AG04450 (cell line): ENCODE results near the gene EID2. TPM values are rescaled to one million over a fixed set of nuclear protein-coding genes. Genes with fewer than 3 reads are reported as not detected.

Experiments
- CTCF ChIA-PET: fragments of 300-600, 350-600 bp; formaldehyde crosslinking; extraction: SDS; loops from one replicate; lab custom pipeline; 2022; ENCODE audit warnings: antibody characterized with exemption, inconsistent platforms; lab: Charles Lee
- POLR2A ChIA-PET: fragments of 350-600 bp; formaldehyde crosslinking; extraction: SDS; loops from one replicate; lab custom pipeline; 2021; ENCODE audit warnings: antibody characterized with exemption, inconsistent platforms; lab: Yijun Ruan, JAX
- DNase-seq: peaks from one replicate; pipeline ENCODE4 v3.0.0-alpha.2; 2011; ENCODE audit warnings: low read depth, low spot score
- H3K27ac ChIP-seq: one replicate; pipeline ENCODE4 v1.5.1; 2012; ENCODE audit warnings: low read depth, low read length, control low read depth
- H3K27me3 ChIP-seq: one replicate; pipeline ENCODE4 v1.6.0; 2012; ENCODE audit warnings: low read length; ENCODE audit not compliant: control insufficient read depth, insufficient read depth
- H3K4me3 ChIP-seq: 2 replicates; pipeline ENCODE4 v1.5.1; 2011; ENCODE audit warnings: mild to moderate bottlenecking, low read depth, low read length, control low read depth
- H3K9me3 ChIP-seq: 2 replicates; pipeline ENCODE4 v1.5.1; 2012; ENCODE audit warnings: low read length; ENCODE audit not compliant: control insufficient read depth, insufficient read depth
- CTCF ChIP-seq: IDR thresholded peaks from 2 replicates; pipeline ENCODE4 v1.5.1; 2011; ENCODE audit warnings: low read depth, low read length, control low read depth, inconsistent platforms
- polyA plus RNA-seq: library from polyadenylated mRNA; depleted of rRNA; stranded (reverse); fragments of >200 nt; gene quantifications from 2 replicates; pipeline ENCODE4 v1.2.3, GENCODE V29; 2011; rRNA removed
- small RNA-seq: library from RNA; depleted of rRNA; stranded (forward); fragments of <200 nt; gene quantifications from one replicate; pipeline ENCODE3, GENCODE V24; 2012; ENCODE audit warnings: low read depth; ENCODE audit not compliant: insufficient read length

Gene EID2
- polyA plus RNA-seq, 1 experiment: 11.5 TPM

- Histone ChIP-seq H3K27ac (no peak overlapping the region), H3K4me3 (no peak overlapping the region), H3K9me3 (no peaks in the 10 kb centered on the region), H3K27me3 (peaks cover 21% of the 10 kb centered on the region)
- DNase-seq: no peak
- no peak for TF ChIP-seq CTCF
- CTCF ChIA-PET: interaction anchor here (0.6 kb wide), 1 partner anchor 9 kb away, joined by 4 read pairs; no protein-coding TSS in a partner anchor
- POLR2A ChIA-PET: interaction anchor here (0.7 kb wide), 1 partner anchor 14 kb away, joined by 3 read pairs; the partner anchor contains the start of gene TIMM50
These were observed 45.3 kb downstream of the EID2 start for GRCh38 chr19:39494661-39495060.

GRCh38 chr19:39492788-39493187, 47.2 kb downstream of the EID2 start:
- H3K9me3 ChIP-seq: no peaks in the 10 kb centered on the region
- H3K4me3 ChIP-seq: no peak overlapping the region
- no peak overlapping the region for H3K27ac ChIP-seq
- no peak for DNase-seq
- ChIA-PET POLR2A (no interaction called here), CTCF (interaction anchor here (1.0 kb wide), 1 partner anchor 10 kb away, joined by 4 read pairs; no protein-coding TSS in a partner anchor)
- TF ChIP-seq CTCF: no peak
- peaks cover 5% of the 10 kb centered on the region for H3K27me3 ChIP-seq

GRCh38 chr19:39492225-39492624, 47.7 kb downstream of the EID2 start:
- ChIA-PET POLR2A (no interaction called here), CTCF (interaction anchor here (1.0 kb wide), 1 partner anchor 11 kb away, joined by 4 read pairs; no protein-coding TSS in a partner anchor)
- no peak overlapping the region for H3K4me3 ChIP-seq
- no peaks in the 10 kb centered on the region for H3K9me3 ChIP-seq
- peaks cover 3% of the 10 kb centered on the region for H3K27me3 ChIP-seq
- no peak for DNase-seq
- no peak for TF ChIP-seq CTCF
- no peak overlapping the region for H3K27ac ChIP-seq

- no peak for DNase-seq
- no peaks in the 10 kb centered on the region for H3K9me3 ChIP-seq
- H3K4me3 ChIP-seq: no peak overlapping the region
- TF ChIP-seq CTCF: no peak
- ChIA-PET CTCF (interaction anchor here (1.8 to 2.3 kb wide), 2 partner anchors 16 to 43 kb away, joined by 6 to 10 read pairs; partner anchors contain the start of gene EID2B), POLR2A (no interaction called here)
- no peak overlapping the region for H3K27ac ChIP-seq
- H3K27me3 ChIP-seq: no peaks in the 10 kb centered on the region
These were observed 50.2 kb downstream of the EID2 start for GRCh38 chr19:39489756-39490155.

Small RNA genes lying within 50 kb of the gene (small RNA-seq; reads per million reads assigned to genes)
- gene RPS29P24: not detected

Other genes starting within 250 kb of the EID2 start
- not detected in 2 replicates for gene IFNL1, start 243.8 kb downstream of the EID2 start, polyA plus RNA-seq
- gene LRFN1, start 219.3 kb downstream of the EID2 start, polyA plus RNA-seq: 0.15 and 0.16 TPM in 2 replicates
- gene GMFG, start 204.1 kb downstream of the EID2 start, polyA plus RNA-seq: 0.17 and 0.26 TPM in 2 replicates
- gene SAMD4B, start 197.7 kb downstream of the EID2 start, polyA plus RNA-seq: 33.4 and 47.3 TPM in 2 replicates
- 51.9 and 60.5 TPM in 2 replicates for gene PAF1, start 149.1 kb downstream of the EID2 start, polyA plus RNA-seq
- 28.0 and 29.9 TPM in 2 replicates for gene MED29, start 148.8 kb downstream of the EID2 start, polyA plus RNA-seq
- gene ZFP36, start 133.3 kb downstream of the EID2 start, polyA plus RNA-seq: 4.1 and 8.3 TPM in 2 replicates
- gene PLEKHG2, start 127.5 kb downstream of the EID2 start, polyA plus RNA-seq: 12.3 and 19.1 TPM in 2 replicates
- 1,488 and 2,094 TPM in 2 replicates for gene RPS16, start 104.2 kb downstream of the EID2 start, polyA plus RNA-seq
- gene SUPT5H, start 94.6 kb downstream of the EID2 start, polyA plus RNA-seq: 75.3 and 78.0 TPM in 2 replicates
- 58.9 and 75.0 TPM in 2 replicates for gene TIMM50, start 59.3 kb downstream of the EID2 start, polyA plus RNA-seq
- gene DLL3, start 41.2 kb downstream of the EID2 start, polyA plus RNA-seq: 0.47 and 0.58 TPM in 2 replicates
- not detected in 2 replicates for gene SELENOV, start 25.0 kb downstream of the EID2 start, polyA plus RNA-seq
- 2.3 and 3.1 TPM in 2 replicates for gene EID2B, start 7.3 kb downstream of the EID2 start, polyA plus RNA-seq
- not detected in 2 replicates for gene LGALS13, start 62.4 kb upstream of the EID2 start, polyA plus RNA-seq
- not detected in 2 replicates for gene LGALS16, start 115.8 kb upstream of the EID2 start, polyA plus RNA-seq
- not detected in 2 replicates for gene LGALS14, start 164.3 kb upstream of the EID2 start, polyA plus RNA-seq
- not detected in 2 replicates for gene CLC, start 197.9 kb upstream of the EID2 start, polyA plus RNA-seq
- not detected in 2 replicates for gene LEUTX, start 238.7 kb upstream of the EID2 start, polyA plus RNA-seq